Heart right ventricle (tissue), 16 donors: Measurements from ENCODE around the gene ITGA6. TPM values are rescaled to one million over a fixed set of nuclear protein-coding genes. Genes with fewer than 3 reads are reported as not detected.
A peak's percentile ranks its signal among the peaks of the same experiment; 100 is the strongest.

Source experiments
- ATAC-seq, 8 donors: fragments of 200-7000 bp; cut with Tn5 transposase; one replicate each; pipeline ENCODE4 v1.9.1; 2020; ENCODE audit warnings: mild to moderate bottlenecking in 8 of 8, moderate library complexity in 8 of 8, moderate number of reproducible peaks in 1 of 8
- DNase-seq, 2 donors: peaks; one replicate each; pipeline ENCODE4 v3.0.0-alpha.2; 2020
- H3K27ac ChIP-seq, 10 donors: fragments of 200-600 bp; sonication (generic) in 2 of 10; one replicate each; pipeline versions ENCODE4 v1.5.0 to v1.8.0; 2020 to 2022; ENCODE audit warnings: mild to moderate bottlenecking in 3 of 10
- H3K27me3 ChIP-seq, 7 donors: fragments of 200-600 bp; one replicate each; pipeline ENCODE4 v1.8.0; 2021 to 2022; ENCODE audit warnings: mild to moderate bottlenecking in 2 of 7
- H3K36me3 ChIP-seq, 9 donors: fragments of 200-600 bp; sonication (generic) in 1 of 9; one replicate each; pipeline versions ENCODE4 v1.5.0 to v1.8.0; 2020 to 2022; ENCODE audit warnings: mild to moderate bottlenecking in 2 of 9
- H3K4me1 ChIP-seq, 9 donors: fragments of 200-600 bp; sonication (generic) in 1 of 9; one replicate each; pipeline versions ENCODE4 v1.5.0 to v1.8.0; 2020 to 2022; ENCODE audit warnings: mild to moderate bottlenecking in 4 of 9
- H3K4me3 ChIP-seq, 10 donors: fragments of 200-600 bp; sonication (generic) in 2 of 10; one replicate each; pipeline versions ENCODE4 v1.5.0 to v1.8.0; 2020 to 2022; ENCODE audit warnings: mild to moderate bottlenecking in 7 of 10, moderate library complexity in 2 of 10
- H3K9me3 ChIP-seq, 11 donors: fragments of 200-600 bp in 10 of 11; sonication (generic) in 2 of 11; one replicate each; pipeline versions ENCODE4 v1.5.0 to v1.8.0; 2013 to 2022; ENCODE audit warnings: mild to moderate bottlenecking in 2 of 11, control low read depth in 1 of 11, moderate library complexity in 1 of 11
- CTCF ChIP-seq, 9 donors: fragments of 200-600 bp; sonication (generic) in 2 of 9; IDR thresholded peaks; one replicate each; pipeline versions ENCODE4 v1.5.0 to v1.8.0; 2021 to 2022; ENCODE audit warnings: antibody characterized with exemption in 9 of 9, mild to moderate bottlenecking in 5 of 9, moderate library complexity in 1 of 9
- WGBS, 2 donors: extraction: QIAGEN DNeasy Blood & Tissue Kit; methylation state at CpG; one replicate each; pipeline ENCODE4 v1.1.7; 2013; ENCODE audit warnings: inconsistent platforms in 1 of 2; 5-methylcytosine and 5-hydroxymethylcytosine counted together
- intact Hi-C, 10 donors: fragments of 100-400 bp; cut with DNase I; formaldehyde crosslinking; loops; one replicate each; pipeline versions ENCODE4 v1.11.1 to v1.14.2; 2022
- polyA plus RNA-seq, 2 donors: library from polyadenylated mRNA; stranded (reverse); fragments of 200-250 nt; gene quantifications; one replicate each; pipeline ENCODE4 v1.2.3, GENCODE V29; 2013
- total RNA-seq, 10 donors: library from RNA; stranded (reverse); fragmentation: NEBNext Ultra II Directional in 3 of 10; extraction: Animal tissue kit (Norgen Biotek cat#: 25700) in 3 of 10; gene quantifications; one replicate each; pipeline versions ENCODE4 v1.2.1 to v1.2.4, GENCODE V29; 2021 to 2023
- donor health status: Arrhythmogenic right ventricular cardiomyopathy.
- donor health status: ischemic (EF 13 %, LVEDD 7.1; RV severe dilation, severe dysfunction).
- donor health status: healthy with polysubstance abuse.
- donor health status: DM: no; HTN: yes; CAD: no.
- donor health status: DM: no; HTN: no; CAD: no.
- donor health status: ischemic (EF 25% LVEDD 6.9; RV normal size, moderate dysfunction).
- donor health status: ischemic (EF 25% LVEDD 5.7; RV mildly dilated, moderate dysfunction).
- donor health status: healthy.
- donor health status: DM: yes; HTN: yes; CAD: no.
- donor health status: Ischemic cardiomyopathy.
- donor health status: ischemic (EF 35%, LVEDD 5.7; RV mildly dilated, moderate dysfunction).
- donor health status: nonischemic (EF 11% LVEDD 7.7; RV severe dilation, severe dysfunction).
- donor health status: DM: yes; HTN: yes; CAD: no.
- donor health status: PGD.
- donor health status: ischemic (EF 29% LVEDD 5.4; RV normal size, mild dysfunction).
- donor health status: nonischemic (EF 23%, LVEDD 6.1; RV moderate dilation, normal function).

The ITGA6 gene
- total and polyA plus RNA-seq, 12 donors = 22.1 to 68.3 (median 45.1) TPM

GRCh38 chr2:172455121-172455515 lies 27.7 kb downstream of the ITGA6 start:
- no peaks in the 10 kb centered on the region for H3K9me3 ChIP-seq
- no peak for DNase-seq
- peaks cover 0 to 2% (median 0%) of the 10 kb centered on the region in 9 donors for H3K36me3 ChIP-seq
- peak in 6 of 8 donors; percentile 32 to 52 (median 43) for ATAC-seq
- intact Hi-C loops = no loop called here
- no peaks in the 10 kb centered on the region for H3K27me3 ChIP-seq
- WGBS, 2 donors = 54 to 62% methylated on average over 4 of the region's 4 CpGs
- H3K4me1 ChIP-seq = peaks cover 4 to 85% (median 55%) of the 10 kb centered on the region in 9 donors
- peak in 2 of 9 donors; percentile 15 to 26 for TF ChIP-seq CTCF (IDR thresholded peaks at IDR 0.05)
- no peak overlapping the region for H3K4me3 ChIP-seq
- H3K27ac ChIP-seq = peak overlapping the region in 5 of 10 donors; percentile 3 to 50 (median 35)

DNA sequence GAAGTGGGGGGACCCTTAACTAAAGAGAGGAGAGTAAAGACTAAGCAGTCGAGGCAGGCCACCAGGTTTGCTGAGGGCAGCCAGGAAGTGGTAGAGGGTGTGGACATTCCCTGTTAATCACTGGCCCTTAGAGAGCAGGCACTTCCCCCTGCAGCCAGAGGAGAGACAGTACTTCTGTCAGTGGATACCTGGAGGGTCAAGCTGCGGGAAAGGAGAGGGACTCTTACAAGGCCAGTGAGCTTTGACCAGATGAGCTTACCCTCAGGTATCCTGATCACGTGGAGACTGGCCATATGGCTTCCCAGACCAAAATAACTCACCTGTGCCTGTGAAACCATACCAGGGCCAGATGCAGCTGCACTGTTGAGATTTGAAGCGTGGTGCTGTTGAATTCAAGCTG lies 28.6 kb downstream of the ITGA6 start:
- Histone ChIP-seq H3K4me3 (no peak overlapping the region), H3K36me3 (peaks cover 0 to 2% (median 0%) of the 10 kb centered on the region in 9 donors), H3K27me3 (no peaks in the 10 kb centered on the region), H3K9me3 (no peaks in the 10 kb centered on the region), H3K4me1 (peaks cover 4 to 92% (median 63%) of the 10 kb centered on the region in 9 donors), H3K27ac (peak overlapping the region in 5 of 10 donors; percentile 9 to 51 (median 35))
- TF ChIP-seq CTCF (IDR thresholded peaks at IDR 0.05) = no peak
- intact Hi-C loops = no loop called here
- 61 to 62% methylated on average over 4 of the region's 4 CpGs for WGBS, 2 donors
- peak in 3 of 8 donors; percentile 37 to 45 (median 44) for ATAC-seq
- no peak for DNase-seq

DNA sequence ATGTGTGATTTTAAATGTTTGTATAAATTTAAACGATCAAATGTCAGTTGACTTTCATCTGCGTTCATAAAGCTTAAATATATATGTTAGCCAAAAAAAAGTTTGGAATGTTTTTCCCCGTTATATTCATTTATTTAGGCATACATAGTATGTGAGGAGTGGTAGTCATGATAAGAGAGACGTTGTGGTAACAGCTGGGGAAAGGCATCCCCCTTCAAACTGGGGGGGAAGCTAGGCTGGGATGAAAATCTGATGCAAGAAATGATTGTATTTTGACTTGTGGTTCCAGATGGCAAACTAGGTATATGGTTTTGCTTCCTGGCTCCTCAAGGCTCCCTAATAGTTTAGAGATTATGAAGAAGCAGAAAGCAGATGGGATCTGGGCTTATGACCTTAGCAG lies 30.1 kb downstream of the ITGA6 start:
- intact Hi-C loops = no loop called here
- TF ChIP-seq CTCF (IDR thresholded peaks at IDR 0.05) = no peak
- DNase-seq (no peak), ATAC-seq (no peak)
- Histone ChIP-seq H3K36me3 (peaks cover 0 to 2% (median 0%) of the 10 kb centered on the region in 9 donors), H3K4me1 (peaks cover 4 to 93% (median 72%) of the 10 kb centered on the region in 9 donors), H3K9me3 (no peaks in the 10 kb centered on the region), H3K4me3 (no peak overlapping the region), H3K27ac (no peak overlapping the region), H3K27me3 (peaks cover 0 to 3% (median 0%) of the 10 kb centered on the region in 7 donors)
- 70 to 79% methylated on average over 4 of the region's 4 CpGs for WGBS, 2 donors

DNA sequence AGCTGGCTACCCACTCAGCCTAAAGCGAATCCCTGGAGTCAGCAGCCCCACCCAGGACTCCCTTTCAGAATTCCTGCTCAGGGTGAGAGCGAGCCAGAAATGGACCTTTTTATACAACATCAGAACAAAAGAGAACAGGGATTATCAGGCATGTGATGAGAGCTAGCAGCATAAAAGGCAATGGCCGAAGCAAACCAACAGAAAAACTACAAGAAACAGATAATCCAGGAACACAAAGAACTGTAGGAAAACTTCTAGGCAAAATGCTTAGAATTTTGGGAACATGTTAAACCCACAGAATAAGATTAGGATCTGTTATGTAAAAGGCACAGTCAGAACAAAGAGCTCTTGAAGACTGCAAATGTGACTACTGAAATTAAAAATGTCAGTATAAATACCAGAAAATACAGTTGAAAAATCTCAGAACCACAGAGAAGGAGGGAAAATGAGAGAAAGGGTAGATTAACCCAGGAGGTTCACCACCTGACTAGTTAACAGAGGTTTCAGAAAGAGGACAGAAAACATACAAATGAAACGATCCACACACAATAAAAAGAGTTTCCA lies 31.3 kb downstream of the ITGA6 start:
- Histone ChIP-seq H3K4me1 (peaks cover 4 to 94% (median 74%) of the 10 kb centered on the region in 9 donors), H3K27ac (peak overlapping the region in 2 of 10 donors; percentile 10 to 23), H3K27me3 (peaks cover 0 to 6% (median 0%) of the 10 kb centered on the region in 7 donors), H3K36me3 (no peaks in the 10 kb centered on the region), H3K9me3 (no peaks in the 10 kb centered on the region), H3K4me3 (no peak overlapping the region)
- 62 to 65% methylated on average over 4 of the region's 4 CpGs for WGBS, 2 donors
- no peak for TF ChIP-seq CTCF (IDR thresholded peaks at IDR 0.05)
- intact Hi-C loops = loop anchor here in 1 of 10 donors (2.0 kb wide), 1 partner anchor 30 kb away; no protein-coding TSS in a partner anchor
- DNase-seq (no peak), ATAC-seq (no peak)
